Retinal pigment epithelial cell (primary cell): ENCODE results near the gene LRP8.
A peak's percentile ranks its signal among the peaks of the same experiment; 100 is the strongest.

Source experiments
- DNase-seq: peaks from one replicate; pipeline ENCODE4 v3.0.0-alpha.2; 2010; ENCODE audit warnings: low read depth
- H3K4me3 ChIP-seq: 2 replicates; pipeline ENCODE4 v1.5.1; 2011; ENCODE audit warnings: mild to moderate bottlenecking, low read length, control low read depth, moderate library complexity
- TF ChIP-seq, protein P1 (sequence below): conservative IDR thresholded peaks from 2 replicates; pipeline ENCODE4 v1.5.1; 2011; ENCODE audit warnings: low read depth, low read length, control low read depth, inconsistent platforms

LRP8 gene

GRCh38 chr1:53260631-53261247, 67.1 kb downstream of the LRP8 start:
- peak; percentile 20 for DNase-seq
- H3K4me3 ChIP-seq: no peak overlapping the region
- TF ChIP-seq, protein P1, sequence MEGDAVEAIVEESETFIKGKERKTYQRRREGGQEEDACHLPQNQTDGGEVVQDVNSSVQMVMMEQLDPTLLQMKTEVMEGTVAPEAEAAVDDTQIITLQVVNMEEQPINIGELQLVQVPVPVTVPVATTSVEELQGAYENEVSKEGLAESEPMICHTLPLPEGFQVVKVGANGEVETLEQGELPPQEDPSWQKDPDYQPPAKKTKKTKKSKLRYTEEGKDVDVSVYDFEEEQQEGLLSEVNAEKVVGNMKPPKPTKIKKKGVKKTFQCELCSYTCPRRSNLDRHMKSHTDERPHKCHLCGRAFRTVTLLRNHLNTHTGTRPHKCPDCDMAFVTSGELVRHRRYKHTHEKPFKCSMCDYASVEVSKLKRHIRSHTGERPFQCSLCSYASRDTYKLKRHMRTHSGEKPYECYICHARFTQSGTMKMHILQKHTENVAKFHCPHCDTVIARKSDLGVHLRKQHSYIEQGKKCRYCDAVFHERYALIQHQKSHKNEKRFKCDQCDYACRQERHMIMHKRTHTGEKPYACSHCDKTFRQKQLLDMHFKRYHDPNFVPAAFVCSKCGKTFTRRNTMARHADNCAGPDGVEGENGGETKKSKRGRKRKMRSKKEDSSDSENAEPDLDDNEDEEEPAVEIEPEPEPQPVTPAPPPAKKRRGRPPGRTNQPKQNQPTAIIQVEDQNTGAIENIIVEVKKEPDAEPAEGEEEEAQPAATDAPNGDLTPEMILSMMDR: no peak

GRCh38 chr1:53259932-53260331, 67.9 kb downstream of the LRP8 start:
- no peak for DNase-seq
- TF ChIP-seq, protein P1: no peak
- H3K4me3 ChIP-seq: no peak overlapping the region

DNA sequence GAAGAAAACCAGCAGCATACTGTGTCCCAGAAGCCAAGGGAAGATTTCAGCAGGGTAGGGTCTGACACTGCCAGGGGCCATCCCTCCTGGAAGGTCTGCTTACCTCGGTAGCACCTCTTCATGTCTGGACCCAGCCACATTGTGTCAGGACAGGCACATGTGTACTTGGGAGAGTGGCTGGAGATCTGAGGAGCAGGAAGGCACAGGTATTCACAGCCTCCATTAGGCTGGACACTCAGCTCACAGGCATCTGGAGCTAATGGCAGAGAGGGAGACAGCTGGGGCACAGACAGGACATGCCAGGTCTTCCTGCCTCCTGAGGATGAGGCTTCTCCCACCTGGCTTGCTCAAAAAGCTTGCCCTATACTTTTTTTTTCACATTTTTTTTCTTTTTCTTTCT, 69.7 kb downstream of the LRP8 start:
- H3K4me3 ChIP-seq: no peak overlapping the region
- TF ChIP-seq, protein P1: no peak
- DNase-seq: no peak

DNA sequence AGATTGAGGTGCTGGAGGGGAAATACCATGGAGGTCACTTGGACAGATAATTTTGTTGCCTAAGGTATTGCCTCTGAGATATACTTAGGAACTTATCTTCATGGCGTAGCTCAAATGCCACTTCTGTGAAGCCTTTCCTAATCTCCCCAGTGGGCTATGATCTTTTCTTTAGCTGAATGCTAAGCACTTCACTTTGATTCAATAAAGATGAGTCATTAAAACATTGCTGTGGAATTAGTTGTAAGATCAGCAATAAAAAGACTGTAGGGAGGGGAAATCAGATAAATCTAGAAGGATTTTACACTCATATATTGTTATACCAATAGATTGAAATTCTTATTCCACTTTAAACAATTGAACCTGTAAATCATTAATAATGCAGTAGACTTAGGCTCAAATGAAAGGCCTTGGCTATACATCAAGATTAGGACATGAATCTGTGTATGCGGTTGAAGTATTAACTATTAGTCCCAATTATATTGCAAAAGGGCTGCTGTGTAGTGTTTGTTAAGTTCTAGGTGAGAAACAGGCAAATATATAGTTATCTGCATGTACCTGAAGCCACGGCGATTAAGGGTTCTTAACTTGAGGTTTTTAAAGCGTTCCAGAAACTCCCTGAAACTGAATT, 70.3 kb downstream of the LRP8 start:
- DNase-seq: no peak
- no peak overlapping the region for H3K4me3 ChIP-seq
- TF ChIP-seq, protein P1: no peak

GRCh38 chr1:53256511-53257453, 71.1 kb downstream of the LRP8 start:
- TF ChIP-seq, protein P1: no peak
- H3K4me3 ChIP-seq: no peak overlapping the region
- DNase-seq: no peak

GRCh38 chr1:53255031-53255430, 72.8 kb downstream of the LRP8 start:
- no peak overlapping the region for H3K4me3 ChIP-seq
- TF ChIP-seq, protein P1: no peak
- no peak for DNase-seq
